Eye (tissue), 1 donor: ENCODE results near the gene OSGEP.
"Not testable (repeated sequence)": the region's sequence is repeated elsewhere in the genome, so short reads cannot be mapped to it uniquely, and the experiment has no call there.

Experiments
- DNase-seq: peaks from one replicate; pipeline ENCODE4 v3.0.0-alpha.2; 2015

Gene OSGEP

DNA sequence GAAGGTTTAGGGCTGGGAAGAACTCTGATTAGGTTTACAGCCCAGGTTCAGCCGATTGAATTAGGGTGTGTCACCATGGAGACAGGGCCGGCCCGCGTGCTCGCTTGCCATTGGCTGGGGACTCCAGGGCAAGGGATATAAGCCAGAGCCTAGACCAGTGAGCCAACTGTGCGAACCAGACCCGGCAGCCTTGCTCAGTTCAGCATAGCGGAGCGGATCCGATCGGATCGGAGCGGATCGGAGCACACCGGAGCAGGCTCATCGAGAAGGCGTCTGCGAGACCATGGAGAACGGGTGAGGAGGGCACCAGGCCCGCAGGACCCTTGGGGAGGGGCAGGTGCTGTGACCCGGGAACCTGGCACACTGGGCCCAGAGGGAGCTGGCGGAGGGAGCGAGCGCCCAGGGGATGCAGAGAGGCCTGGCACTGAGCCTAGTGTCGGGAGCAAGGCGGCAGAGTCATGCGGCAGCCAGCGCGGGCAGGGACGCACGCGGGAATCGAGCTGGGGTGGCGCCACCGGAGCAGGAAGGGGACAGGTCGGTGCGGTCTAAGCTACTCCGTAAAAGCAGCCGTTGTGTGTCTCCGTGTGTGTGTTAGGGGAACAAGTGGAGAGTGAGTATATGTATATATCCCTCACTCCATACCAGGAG is 14.8 kb upstream of the OSGEP start, which contains the start of gene PNP:
TSS of gene PNP (plus strand) at position 165 of the 648 bp plus-strand sequence. CDS start at position 284, 119 bp downstream.
- peak; percentile 94 for DNase-seq

DNA sequence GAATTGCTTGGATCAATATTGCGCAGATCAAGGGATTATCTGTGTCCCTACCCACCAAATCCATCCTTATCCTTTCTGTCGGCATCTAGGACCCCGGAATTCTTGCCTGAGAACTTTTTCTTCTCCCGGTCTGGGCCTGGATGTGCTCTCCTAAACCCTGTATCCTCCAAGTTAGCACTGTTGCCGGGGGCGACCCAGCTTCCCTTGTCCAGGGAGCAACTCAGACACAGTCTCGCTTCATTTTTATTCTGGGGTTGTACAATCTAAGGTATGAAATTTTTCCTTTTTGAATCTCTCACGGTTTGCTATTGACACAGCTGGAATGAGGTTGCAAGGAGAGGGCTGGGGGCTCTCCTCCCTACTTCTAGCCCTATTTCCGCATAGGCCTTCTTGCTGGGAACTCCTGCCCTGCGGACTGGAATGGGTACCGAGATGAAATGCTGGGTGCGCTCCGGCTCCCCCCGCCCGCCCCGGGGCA is 14.2 kb upstream of the OSGEP start:
- no peak for DNase-seq

DNA sequence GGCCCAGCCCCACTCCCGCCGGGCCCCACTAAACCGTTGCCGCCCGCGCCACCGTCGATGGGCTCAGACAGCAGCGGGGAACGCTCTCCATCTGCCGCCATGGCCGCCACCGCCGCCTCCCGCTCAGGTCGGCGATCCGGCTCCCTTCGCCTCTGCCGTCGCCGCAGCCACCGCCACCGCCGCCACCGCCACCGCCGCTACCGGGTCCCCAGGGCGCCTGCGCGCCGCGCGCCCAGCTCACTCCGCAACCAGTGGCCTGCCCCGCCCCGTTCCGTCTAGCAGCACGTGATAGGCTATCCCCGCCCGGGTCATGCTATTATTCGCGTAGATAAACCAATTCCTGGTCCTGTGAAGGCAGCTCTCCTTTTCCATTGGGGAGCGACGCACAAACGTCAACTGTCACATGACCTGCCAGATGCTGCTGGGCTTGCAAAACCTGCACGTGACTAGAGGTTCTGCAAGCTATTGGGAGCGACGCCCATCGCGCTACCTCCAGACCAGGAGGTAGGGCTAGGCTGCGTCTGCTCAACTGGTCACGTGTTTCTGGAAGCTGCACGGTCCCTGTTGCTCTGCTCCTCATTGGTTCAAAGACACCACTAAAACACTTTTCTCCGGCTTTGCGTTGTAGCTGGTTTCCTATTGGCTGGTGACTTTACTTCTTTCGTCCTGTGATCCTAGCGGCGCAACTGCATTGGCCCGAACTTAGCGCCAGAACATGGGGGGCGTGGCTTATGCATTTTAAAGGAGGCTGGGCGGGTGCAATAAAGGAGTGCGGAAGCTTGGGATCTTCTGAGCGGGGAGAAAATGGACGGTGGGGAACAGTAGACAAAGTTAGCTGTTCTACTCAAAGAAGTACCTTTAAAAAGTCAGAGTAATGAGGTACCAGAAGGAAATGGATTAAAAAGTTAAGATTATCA is 6.9 kb upstream of the OSGEP start, which contains the start of gene PIP4P1:
TSS of gene PIP4P1 (minus strand) at position 210 of the 917 bp plus-strand sequence. CDS start at position 101, 109 bp downstream.
- peak; percentile 100 for DNase-seq

DNA sequence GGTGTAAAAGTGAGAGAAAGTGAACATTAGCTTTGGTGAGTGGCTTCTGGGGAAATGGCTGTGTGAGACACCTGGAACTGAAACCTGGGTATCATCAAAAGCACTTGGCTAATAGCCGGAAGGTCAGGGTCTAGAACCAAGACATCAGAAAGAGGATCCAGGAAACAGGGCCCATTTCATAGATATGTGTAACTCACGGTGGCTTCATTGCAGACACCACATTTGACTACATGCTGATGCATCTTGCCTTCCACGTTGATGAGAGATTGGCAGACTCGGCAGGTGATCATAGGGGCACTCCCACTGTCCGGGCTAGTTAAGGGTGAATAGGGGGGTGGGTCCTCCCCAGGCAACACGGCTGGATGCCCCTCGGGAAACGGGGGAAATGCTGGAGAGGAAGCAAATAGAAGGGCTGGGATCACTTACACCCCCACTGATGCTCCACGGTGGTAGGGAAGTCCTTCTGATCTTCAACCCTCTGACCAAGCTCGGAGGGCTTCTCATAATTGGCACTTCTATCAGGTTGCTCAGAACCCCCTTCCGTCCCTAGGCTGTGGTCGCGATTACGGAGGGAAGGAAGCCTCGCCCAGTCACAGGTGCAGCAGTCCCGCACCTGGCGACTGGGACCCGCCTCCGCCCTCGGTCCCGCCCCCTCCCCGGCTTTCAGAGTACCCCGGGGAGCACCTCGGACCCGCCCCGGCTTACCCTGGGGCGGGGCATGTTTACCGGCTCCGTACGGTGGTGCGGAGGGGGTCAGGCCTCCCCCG is 6.0 kb upstream of the OSGEP start:
- no peak for DNase-seq

DNA sequence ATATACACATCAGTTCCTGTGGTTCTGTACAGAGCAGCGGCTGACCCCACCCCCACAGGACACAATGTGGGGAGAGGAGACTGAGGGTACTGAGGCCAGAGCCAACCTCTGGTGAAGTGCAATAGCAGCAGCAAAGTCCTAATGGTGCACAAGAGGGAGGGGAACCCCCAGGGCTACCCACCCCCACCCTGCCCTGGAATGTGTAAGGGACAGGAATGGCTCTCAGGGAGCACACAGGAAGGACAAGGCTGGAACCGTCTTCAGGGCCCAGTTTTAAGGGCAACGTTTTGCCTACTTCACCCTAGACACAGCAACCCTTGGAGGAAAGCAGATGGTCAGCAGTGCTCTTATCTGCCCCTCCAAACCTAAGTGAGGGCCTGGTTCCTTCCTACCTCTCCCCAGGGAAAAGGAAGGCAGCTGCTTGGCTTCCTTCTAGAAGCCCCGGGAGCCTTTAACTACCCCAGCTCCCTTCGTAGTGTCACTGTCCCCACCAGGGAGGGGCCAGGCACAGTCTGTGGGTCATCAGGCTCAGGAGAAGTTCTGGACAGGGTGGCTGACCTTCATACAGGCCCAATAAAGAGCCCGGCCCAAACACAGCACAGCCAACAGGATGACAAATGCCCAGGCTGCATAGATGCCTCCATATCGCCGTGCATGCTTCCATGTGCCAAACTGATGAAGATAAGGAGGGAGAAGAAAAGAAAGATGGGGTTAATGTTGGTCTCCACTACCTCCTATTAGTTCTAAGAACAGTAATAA is 3.6 kb upstream of the OSGEP start:
- DNase-seq = no peak

DNA sequence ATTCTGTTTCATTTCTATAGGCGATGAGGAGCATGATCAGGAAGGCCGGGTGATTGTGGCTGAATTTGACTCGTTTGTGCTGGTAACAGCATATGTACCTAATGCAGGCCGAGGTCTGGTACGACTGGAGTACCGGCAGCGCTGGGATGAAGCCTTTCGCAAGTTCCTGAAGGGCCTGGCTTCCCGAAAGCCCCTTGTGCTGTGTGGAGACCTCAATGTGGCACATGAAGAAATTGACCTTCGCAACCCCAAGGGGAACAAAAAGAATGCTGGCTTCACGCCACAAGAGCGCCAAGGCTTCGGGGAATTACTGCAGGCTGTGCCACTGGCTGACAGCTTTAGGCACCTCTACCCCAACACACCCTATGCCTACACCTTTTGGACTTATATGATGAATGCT is 2.4 kb upstream of the OSGEP start:
- DNase-seq = no peak

DNA sequence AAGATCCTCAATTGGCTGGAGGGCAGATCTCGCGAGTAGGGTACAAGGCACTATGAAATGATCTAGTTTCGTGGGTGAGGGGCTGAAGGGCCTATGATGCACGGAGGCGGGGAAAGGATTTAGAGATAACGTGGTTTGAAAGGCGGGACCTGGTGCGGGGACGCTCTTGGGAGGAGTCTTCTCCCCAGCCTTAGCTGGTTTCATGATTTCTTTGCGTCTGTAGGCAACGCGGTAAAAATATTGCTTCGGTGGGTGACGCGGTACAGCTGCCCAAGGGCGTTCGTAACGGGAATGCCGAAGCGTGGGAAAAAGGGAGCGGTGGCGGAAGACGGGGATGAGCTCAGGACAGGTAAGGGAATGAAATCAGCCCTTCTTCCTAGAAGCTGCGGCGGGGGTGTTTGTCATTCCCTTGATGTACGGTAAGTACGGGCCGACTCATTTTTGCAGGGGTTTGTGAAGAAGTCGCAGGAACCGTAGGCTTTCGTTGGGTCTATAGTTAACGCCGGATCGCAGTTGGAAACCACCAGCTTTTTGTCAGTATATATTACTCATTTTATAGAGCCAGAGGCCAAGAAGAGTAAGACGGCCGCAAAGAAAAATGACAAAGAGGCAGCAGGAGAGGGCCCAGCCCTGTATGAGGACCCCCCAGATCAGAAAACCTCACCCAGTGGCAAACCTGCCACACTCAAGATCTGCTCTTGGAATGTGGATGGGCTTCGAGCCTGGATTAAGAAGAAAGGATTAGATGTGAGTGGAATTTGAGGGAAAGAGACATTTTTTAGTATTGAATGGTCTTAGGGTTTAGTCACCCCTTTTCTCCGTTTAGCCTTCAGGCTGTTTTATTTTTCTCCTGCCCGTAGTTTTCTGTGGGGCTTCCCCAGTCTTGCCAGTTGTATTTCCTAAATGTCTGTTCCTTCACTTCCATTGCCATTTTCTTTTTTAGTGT is 1.0 kb upstream of the OSGEP start:
- no peak for DNase-seq

DNA sequence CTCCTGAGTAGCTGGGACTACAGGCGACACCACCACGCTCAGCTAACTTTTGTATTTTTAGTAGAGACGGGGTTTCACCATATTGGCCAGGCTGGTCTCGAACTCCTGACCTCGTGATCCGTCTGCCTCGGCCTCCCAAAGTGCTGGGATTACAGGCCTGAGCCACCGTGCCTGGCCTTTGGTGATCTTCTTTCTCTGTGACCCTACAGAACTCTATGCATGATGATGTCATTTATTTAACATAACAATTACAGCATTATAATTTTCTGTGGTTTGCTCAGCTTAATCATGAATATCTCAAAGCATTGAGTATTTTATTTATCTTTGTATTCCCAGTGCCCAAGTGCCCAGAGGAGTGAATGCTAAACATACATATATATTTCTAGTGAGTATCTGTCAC is 1.8 kb downstream of the OSGEP start:
- DNase-seq = not testable (repeated sequence)

DNA sequence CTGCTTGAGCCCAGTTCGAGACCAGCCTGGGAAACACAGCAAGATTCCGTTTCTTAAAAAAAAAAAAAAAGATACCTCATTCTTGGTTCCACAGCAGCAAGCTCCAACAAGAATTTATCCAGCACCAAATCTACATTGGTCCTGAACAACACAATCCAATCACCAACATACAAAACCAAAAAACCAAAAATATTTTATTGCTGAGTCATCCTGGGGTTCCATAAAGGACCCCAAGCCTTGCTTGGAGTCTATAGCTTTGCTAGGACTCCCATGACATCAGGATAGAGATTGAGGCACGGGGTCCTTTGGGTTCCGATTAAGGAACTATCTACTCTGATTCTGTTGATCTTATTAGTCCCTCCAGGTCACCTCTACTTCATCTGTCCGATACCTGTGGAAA is 7.7 kb downstream of the OSGEP start:
- DNase-seq = no peak

DNA sequence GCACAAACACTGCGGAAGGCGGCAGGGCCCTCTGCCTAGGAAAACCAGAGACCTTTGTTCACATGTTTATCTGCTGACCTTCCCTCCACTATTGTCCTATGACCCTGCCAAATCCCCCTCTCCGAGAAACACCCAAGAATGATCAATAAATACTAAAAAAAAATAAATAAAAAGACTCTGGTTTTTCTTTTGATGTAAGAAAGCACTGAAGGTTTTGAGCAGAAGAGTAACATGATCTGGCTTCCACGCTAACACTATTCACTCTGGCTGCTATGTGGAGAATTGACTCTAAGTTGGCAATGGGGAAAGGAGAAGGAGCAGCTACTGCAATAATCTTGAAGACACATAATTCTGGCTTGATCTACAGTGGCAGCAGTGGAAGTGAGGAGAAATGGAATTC is 11.0 kb downstream of the OSGEP start:
- not testable (repeated sequence) for DNase-seq

DNA sequence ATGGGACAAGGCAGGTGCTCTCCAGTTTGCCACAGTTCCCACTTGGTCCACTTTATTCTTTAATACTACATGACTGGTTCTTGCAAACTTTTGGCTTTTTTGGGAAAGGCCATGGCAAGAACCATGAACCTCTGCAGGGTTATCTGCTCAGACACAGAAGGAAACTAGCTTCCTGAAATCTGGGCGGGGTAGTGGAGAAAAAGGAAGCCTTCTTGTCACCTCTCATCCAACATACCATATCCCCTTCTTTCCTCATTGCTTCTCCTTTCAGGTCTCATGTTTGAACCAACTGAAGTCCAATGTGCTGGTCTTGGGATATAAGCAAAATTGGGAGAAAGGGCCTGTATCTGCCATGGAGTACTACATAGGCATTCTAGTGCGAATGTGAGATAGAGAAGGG is 13.2 kb downstream of the OSGEP start:
- no peak for DNase-seq

DNA sequence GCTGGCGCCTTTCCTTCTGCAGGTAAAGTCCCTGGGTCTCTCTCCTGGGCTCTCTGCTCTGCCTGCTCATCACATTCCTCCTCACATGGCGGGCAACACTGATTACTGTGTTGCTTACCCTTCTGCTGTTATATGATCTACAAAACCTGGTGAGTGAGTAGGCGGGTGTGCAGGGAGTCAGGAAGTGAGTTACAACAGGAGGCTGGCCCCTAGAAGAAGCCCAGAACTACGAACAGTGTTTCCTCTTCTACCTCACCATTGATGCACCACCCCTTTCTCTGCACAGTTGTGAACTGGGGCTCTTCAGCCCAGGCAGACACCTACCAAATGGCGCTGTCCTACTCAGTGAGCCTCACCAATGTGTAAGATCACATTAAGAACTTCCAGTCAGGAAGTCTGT is 13.7 kb downstream of the OSGEP start:
- no peak for DNase-seq

DNA sequence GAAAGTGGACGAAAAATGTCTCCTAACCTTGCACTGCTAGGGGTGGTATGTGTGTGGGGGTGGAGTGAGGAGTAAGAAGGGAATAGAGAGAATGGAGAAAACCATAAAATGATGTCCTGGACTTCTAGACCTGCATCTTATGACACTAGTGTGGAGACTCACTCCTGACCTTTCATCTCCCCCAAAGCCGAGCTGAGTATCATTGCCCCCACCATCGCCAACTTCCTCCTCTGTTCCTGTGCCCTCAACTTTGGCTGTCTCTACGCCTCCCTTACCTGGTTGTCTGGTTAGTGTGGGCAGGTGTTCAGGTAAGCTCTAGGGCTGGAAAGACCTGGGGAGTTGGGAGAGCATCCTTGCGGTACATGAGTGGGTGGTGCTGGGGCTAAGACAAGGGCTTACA is 14.1 kb downstream of the OSGEP start:
- no peak for DNase-seq

DNA sequence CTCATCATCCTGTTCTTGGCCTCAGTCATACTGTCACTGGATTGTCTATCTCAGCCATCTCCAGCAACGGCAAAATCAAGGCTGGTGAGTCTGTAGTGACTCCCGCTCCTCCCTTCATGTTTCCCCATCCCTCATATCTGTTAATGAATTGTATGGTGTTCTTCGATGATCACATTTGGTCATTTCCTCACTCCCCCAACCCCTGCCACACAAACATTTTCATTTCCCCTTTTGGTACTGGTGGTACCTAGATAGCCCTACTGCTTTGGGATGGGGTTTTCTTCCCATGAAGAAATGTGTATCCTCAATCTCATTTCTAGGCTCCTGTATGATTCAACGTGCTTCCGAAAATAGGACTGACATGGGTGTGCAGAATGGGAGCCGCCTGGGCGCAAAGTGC is 15.9 kb downstream of the OSGEP start:
- no peak for DNase-seq

DNA sequence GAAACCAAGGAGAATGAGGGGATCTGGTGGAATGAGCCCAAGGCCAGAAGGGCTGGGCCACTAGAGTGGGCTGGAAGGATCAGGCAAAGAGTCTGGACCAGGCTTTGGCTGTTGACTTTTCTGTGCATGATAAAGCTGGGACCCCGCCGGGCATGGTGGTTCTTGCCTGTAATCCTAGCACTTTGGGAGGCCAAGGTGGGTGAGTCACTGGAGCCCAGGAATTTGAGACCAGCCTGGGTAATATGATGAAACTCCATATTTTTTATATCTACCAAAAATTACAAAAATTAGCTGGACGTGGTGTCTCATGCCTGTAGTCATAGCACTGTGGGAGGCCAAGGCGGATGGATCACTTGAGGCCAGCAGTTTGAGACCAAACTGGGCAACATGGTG is 18.3 kb downstream of the OSGEP start:
- no peak for DNase-seq

DNA sequence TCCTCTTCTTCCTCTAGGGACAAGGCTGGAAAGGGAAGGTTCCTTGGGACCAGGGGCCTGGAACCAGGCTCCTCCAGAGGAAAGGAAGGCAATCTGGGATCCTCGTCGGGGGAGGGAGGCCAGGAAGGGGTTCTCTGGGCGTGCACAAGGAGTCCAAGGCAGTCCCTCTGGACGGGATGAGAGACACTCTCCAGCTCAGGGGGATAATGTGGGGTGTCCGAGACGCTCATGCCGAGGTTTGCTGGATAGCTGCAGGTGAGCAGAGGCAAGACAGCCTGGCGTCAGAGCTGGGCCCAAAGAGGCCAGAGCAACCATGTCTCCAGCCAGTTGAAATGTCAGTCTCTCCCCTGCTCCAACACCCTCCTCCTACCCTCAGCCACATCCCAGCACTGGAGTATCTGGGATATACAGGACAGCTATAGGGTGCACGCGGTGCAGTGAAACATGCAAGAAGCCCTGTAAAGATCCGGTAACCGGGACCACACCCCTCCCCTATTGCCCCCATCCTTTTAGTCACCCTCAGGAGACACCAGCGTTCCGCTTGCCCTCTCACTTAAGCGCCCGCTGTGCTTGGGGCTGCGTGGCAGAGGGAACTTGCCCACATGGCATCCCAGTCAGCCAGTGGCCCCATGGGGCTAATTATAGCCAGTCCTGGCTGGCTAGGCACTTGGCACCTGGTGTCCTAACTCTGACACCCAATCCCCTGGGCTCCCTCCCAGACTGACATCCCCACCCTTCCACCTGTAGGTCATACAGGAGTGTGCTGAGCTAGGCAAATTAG is 18.8 kb downstream of the OSGEP start, which contains the start of gene KLHL33:
TSS of gene KLHL33 (minus strand) at position 585 of the 781 bp plus-strand sequence. CDS start at position 230, 355 bp downstream.
- DNase-seq = no peak

DNA sequence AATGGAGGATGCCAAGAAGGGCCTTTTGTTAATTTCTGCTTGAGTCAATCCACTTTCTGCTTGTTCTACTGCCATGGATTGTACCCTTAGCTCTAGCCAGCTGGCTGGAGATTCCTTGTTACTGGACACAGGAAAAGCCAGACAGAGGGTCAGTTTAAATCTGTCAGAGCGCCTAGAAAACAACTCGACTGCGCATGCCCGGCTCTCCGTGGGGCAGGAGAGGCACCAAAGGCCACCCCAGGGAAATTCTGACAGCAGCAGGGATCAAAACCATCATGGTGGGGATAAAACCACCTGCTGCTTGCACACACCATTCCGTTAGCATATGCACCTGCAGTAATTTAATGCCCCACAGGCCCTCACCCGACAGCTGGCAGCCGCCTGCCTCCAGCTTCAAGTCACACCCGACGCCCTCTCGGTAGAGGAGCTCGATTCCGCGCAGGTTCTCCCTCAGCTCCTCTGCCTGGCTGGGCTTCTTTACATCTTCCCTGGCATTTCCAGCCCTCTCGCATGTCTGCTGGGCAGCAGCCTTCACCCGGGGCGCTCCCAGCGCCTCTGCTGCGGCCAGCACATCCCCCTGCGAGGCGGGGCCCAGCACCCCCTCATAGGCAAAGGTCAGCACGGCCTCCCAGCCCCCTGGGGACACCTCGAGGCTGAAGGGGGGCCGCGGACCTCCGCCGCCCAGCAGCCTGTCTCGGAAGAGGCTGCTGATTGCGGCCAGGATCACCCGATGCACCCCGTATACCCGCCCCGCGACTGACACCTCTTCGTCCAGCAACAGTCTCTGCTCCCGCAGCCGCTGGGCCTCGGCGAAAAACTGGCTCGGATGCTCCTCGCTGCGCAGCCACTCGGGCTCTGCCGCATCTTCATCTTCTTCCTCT is 19.7 kb downstream of the OSGEP start:
- DNase-seq = peak; percentile 64

DNA sequence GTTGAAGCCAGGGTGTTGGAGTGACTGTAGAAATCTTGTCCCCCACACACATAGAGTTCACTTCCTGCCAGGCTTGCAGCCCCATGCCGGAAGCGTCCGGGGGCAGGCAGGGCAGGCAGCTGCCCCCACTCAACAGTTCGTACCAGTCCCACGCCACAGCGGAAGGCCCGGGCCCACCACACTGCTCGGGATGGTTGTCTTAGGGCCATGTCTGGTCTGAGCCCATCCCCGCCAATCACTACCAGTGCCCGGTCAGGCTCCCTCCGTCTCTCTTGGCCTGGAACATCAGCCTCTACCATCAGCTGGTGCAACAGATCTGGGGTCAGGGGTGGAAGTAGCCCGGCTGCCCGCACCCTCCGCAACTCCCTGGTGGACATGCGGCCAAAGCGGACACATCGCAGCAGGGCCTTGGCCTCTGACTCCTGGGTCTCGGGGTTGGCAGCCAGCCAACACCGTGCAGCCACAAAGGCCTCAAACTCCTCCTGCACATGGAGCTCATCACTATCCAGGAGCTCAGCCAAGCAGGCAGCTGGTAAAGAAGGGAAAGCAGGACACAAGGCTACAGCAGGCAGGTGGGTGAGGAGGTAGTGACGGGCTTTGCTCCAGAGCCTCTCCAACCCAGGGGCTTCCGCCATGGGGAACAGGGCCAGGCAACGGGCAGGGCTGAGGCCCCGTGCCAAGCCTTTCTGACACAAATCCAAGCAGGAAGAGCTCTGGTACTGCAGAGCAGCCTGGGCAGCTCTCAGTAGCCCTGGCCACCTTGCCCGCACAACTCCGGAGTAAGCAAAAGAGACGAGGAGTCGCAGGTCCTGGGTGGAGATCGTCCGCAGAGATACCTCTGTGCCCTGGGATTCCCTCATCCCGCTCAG is 24.6 kb downstream of the OSGEP start:
- no peak for DNase-seq
